Esophagus muscularis mucosa (tissue), 4 donors: ENCODE measurements around the gene SLC4A11. TPM values are rescaled to one million over a fixed set of nuclear protein-coding genes. Genes with fewer than 3 reads are reported as not detected.

Experiments used
- DNase-seq: peaks from one replicate; pipeline ENCODE4 v3.0.0-alpha.2; 2017; ENCODE audit errors: extremely low spot score
- H3K27ac ChIP-seq, 4 donors: fragments of 200-600 bp; sonication (generic); replicated peaks in 1 of 4; 1 replicate in 3 of 4; 2 replicates in 1 of 4; pipeline ENCODE4 v1.5.1; 2016 to 2019; ENCODE audit warnings: mild to moderate bottlenecking in 1 of 4
- H3K27me3 ChIP-seq, 4 donors: fragments of 200-600 bp; sonication (generic); one replicate each; pipeline versions ENCODE4 v1.5.1 to v1.6.0; 2016 to 2019
- H3K36me3 ChIP-seq, 4 donors: fragments of 200-600 bp; sonication (generic); one replicate each; pipeline ENCODE4 v1.5.1; 2016 to 2019
- H3K4me1 ChIP-seq, 4 donors: fragments of 200-600 bp; sonication (generic); one replicate each; pipeline ENCODE4 v1.5.1; 2016 to 2019
- H3K4me3 ChIP-seq, 4 donors: fragments of 200-600 bp; sonication (generic); 1 replicate in 2 of 4; 2 replicates in 2 of 4; pipeline ENCODE4 v1.5.1; 2016 to 2019; ENCODE audit warnings: mild to moderate bottlenecking in 4 of 4, moderate library complexity in 1 of 4
- H3K9me3 ChIP-seq, 4 donors: fragments of 200-600 bp; sonication (generic); 1 replicate in 3 of 4; 2 replicates in 1 of 4; pipeline ENCODE4 v1.5.1; 2016 to 2019
- EP300 ChIP-seq: sonication (generic); formaldehyde crosslinking; IDR thresholded peaks from one replicate; pipeline ENCODE4 v1.6.1; 2017; ENCODE audit warnings: antibody characterized with exemption
- POLR2A ChIP-seq: fragments of 450-650 bp; IDR thresholded peaks from one replicate; pipeline ENCODE4 v1.6.1; 2017; ENCODE audit warnings: antibody characterized with exemption, moderate library complexity, mild to moderate bottlenecking, low read depth
- POLR2AphosphoS5 ChIP-seq, 2 donors: sonication (generic); formaldehyde crosslinking; IDR thresholded peaks; one replicate each; pipeline ENCODE4 v1.6.1; 2017; ENCODE audit warnings: antibody characterized with exemption in 2 of 2
- WGBS: methylation state at CpG from one replicate; pipeline ENCODE4 v1.1.5; 2018; 5-methylcytosine and 5-hydroxymethylcytosine counted together
- intact Hi-C: fragments of 100-400 bp; cut with DNase I; formaldehyde crosslinking; loops from one replicate; pipeline ENCODE4 v1.15.1; 2023
- total RNA-seq, 4 donors: library from RNA; depleted of rRNA; stranded (reverse); fragments of >200 nt; gene quantifications; one replicate each; pipeline versions ENCODE4 v1.1.0 to v1.2.1, GENCODE V29; 2016
- TF ChIP-seq, protein P1 (sequence below), 3 experiments: fragments of 200-600 bp in 2 of 3; fragments of 450-650 bp in 1 of 3; sonication (generic) in 2 of 3; IDR thresholded peaks; one replicate each; pipeline ENCODE4 v1.5.1; 2017 to 2019; ENCODE audit warnings: antibody characterized with exemption in 3 of 3, mild to moderate bottlenecking in 2 of 3, moderate library complexity in 1 of 3

Gene SLC4A11
- total RNA-seq, 4 donors from 2014 or later, result 0.11 to 0.32 TPM; not detected in 2

GRCh38 chr20:3227936-3228749 is 10.8 kb downstream of the SLC4A11 start:
- H3K4me1 ChIP-seq, result no peaks in the 10 kb centered on the region
- TF ChIP-seq, protein P1, sequence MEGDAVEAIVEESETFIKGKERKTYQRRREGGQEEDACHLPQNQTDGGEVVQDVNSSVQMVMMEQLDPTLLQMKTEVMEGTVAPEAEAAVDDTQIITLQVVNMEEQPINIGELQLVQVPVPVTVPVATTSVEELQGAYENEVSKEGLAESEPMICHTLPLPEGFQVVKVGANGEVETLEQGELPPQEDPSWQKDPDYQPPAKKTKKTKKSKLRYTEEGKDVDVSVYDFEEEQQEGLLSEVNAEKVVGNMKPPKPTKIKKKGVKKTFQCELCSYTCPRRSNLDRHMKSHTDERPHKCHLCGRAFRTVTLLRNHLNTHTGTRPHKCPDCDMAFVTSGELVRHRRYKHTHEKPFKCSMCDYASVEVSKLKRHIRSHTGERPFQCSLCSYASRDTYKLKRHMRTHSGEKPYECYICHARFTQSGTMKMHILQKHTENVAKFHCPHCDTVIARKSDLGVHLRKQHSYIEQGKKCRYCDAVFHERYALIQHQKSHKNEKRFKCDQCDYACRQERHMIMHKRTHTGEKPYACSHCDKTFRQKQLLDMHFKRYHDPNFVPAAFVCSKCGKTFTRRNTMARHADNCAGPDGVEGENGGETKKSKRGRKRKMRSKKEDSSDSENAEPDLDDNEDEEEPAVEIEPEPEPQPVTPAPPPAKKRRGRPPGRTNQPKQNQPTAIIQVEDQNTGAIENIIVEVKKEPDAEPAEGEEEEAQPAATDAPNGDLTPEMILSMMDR (IDR thresholded peaks at IDR 0.05), result no peak
- TF ChIP-seq EP300 (no peak), POLR2AphosphoS5 (IDR thresholded peaks at IDR 0.05) (no peak), POLR2A (no peak)
- no peak for DNase-seq
- no peak overlapping the region for H3K4me3 ChIP-seq
- H3K9me3 ChIP-seq, result no peaks in the 10 kb centered on the region
- H3K27ac ChIP-seq, result no peak overlapping the region
- H3K27me3 ChIP-seq, result no peaks in the 10 kb centered on the region
- 80% methylated on average over 15 of the region's 42 CpGs for WGBS
- intact Hi-C loops, result no loop called here
- peaks cover 0 to 27% (median 12%) of the 10 kb centered on the region in 4 donors for H3K36me3 ChIP-seq

- H3K36me3 ChIP-seq, result peaks cover 5 to 34% (median 16%) of the 10 kb centered on the region in 4 donors
- TF ChIP-seq EP300, result no peak
- TF ChIP-seq POLR2A, result no peak
- no peak for TF ChIP-seq POLR2AphosphoS5 (IDR thresholded peaks at IDR 0.05)
- TF ChIP-seq, protein P1 (IDR thresholded peaks at IDR 0.05), result no peak
- no peak for DNase-seq
- 78% methylated on average over 7 of the region's 7 CpGs for WGBS
- H3K9me3 ChIP-seq, result no peaks in the 10 kb centered on the region
- H3K27ac ChIP-seq, result no peak overlapping the region
- H3K4me1 ChIP-seq, result no peaks in the 10 kb centered on the region
- no peaks in the 10 kb centered on the region for H3K27me3 ChIP-seq
- no peak overlapping the region for H3K4me3 ChIP-seq
- intact Hi-C loops, result no loop called here
These were observed 11.5 kb downstream of the SLC4A11 start for GRCh38 chr20:3227506-3227905.

GRCh38 chr20:3226864-3227263 is 12.1 kb downstream of the SLC4A11 start:
- Histone ChIP-seq H3K4me3 (no peak overlapping the region), H3K27me3 (no peaks in the 10 kb centered on the region), H3K27ac (no peak overlapping the region), H3K9me3 (no peaks in the 10 kb centered on the region), H3K4me1 (no peaks in the 10 kb centered on the region), H3K36me3 (peaks cover 8 to 40% (median 22%) of the 10 kb centered on the region in 4 donors)
- WGBS, result 94% methylated on average over 13 of the region's 14 CpGs
- intact Hi-C loops, result no loop called here
- DNase-seq, result no peak
- TF ChIP-seq, protein P1 (IDR thresholded peaks at IDR 0.05), result no peak
- TF ChIP-seq POLR2A (no peak), POLR2AphosphoS5 (IDR thresholded peaks at IDR 0.05) (no peak), EP300 (no peak)

GRCh38 chr20:3226093-3226492 is 12.9 kb downstream of the SLC4A11 start:
- H3K36me3 ChIP-seq, result peaks cover 14 to 48% (median 30%) of the 10 kb centered on the region in 4 donors
- H3K27me3 ChIP-seq, result no peaks in the 10 kb centered on the region
- H3K4me3 ChIP-seq, result no peak overlapping the region
- 90% methylated on average over 10 of the region's 10 CpGs for WGBS
- TF ChIP-seq POLR2A, result no peak
- no peak for TF ChIP-seq POLR2AphosphoS5 (IDR thresholded peaks at IDR 0.05)
- TF ChIP-seq, protein P1 (IDR thresholded peaks at IDR 0.05), result no peak
- TF ChIP-seq EP300, result no peak
- no peaks in the 10 kb centered on the region for H3K9me3 ChIP-seq
- no peak for DNase-seq
- no peaks in the 10 kb centered on the region for H3K4me1 ChIP-seq
- intact Hi-C loops, result no loop called here
- H3K27ac ChIP-seq, result no peak overlapping the region
